Common myeloid progenitor, CD34-positive (primary cell): ENCODE measurements around the gene WDR4.
A peak's percentile ranks its signal among the peaks of the same experiment; 100 is the strongest.
"Not testable (repeated sequence)": the region's sequence is repeated elsewhere in the genome, so short reads cannot be mapped to it uniquely, and the experiment has no call there.

Experiments used
- CTCF ChIA-PET: fragments of 350-600 bp; sonication (Branson Sonifier 250); formaldehyde crosslinking; loops from one replicate; lab custom pipeline; 2021; ENCODE audit warnings: antibody characterized with exemption; lab: Charles Lee
- POLR2A ChIA-PET: fragments of 350-600 bp; sonication (Branson Sonifier 250); formaldehyde crosslinking; loops from one replicate; lab custom pipeline; 2021; ENCODE audit warnings: antibody characterized with exemption; lab: Charles Lee
- DNase-seq, 3 donors: peaks; one replicate each; pipeline versions ENCODE4 v3.0.0 to v3.0.0-alpha.2; 2013
- H3K27ac ChIP-seq, 2 experiments: 1 replicate in 1 of 2; 2 replicates in 1 of 2; pipeline ENCODE4 v1.7.0; 2013; ENCODE audit warnings: inconsistent platforms in 2 of 2, low read length in 2 of 2, mild to moderate bottlenecking in 2 of 2, low read depth in 1 of 2, moderate library complexity in 1 of 2; ENCODE audit not compliant: severe bottlenecking in 2 of 2, insufficient read depth in 1 of 2, poor library complexity in 1 of 2
- H3K27me3 ChIP-seq, 5 experiments: replicated peaks in 2 of 5; 1 replicate in 3 of 5; 2 replicates in 2 of 5; pipeline versions ENCODE4 v1.6.1 to v1.7.0; 2013; ENCODE audit warnings: low read length in 4 of 5, mild to moderate bottlenecking in 2 of 5, moderate library complexity in 2 of 5, inconsistent platforms in 1 of 5; ENCODE audit not compliant: insufficient read depth in 5 of 5, control insufficient read depth in 4 of 5
- H3K36me3 ChIP-seq, 4 experiments: 1 replicate in 2 of 4; 2 replicates in 2 of 4; pipeline versions ENCODE4 v1.6.1 to v1.7.0; 2013; ENCODE audit warnings: low read length in 3 of 4, control low read depth in 1 of 4, mild to moderate bottlenecking in 1 of 4; ENCODE audit not compliant: control insufficient read depth in 4 of 4, insufficient read depth in 4 of 4
- H3K4me1 ChIP-seq, 4 experiments: 1 replicate in 3 of 4; 2 replicates in 1 of 4; pipeline versions ENCODE4 v1.6.1 to v1.7.1; 2013; ENCODE audit warnings: low read length in 3 of 4, mild to moderate bottlenecking in 3 of 4, control low read depth in 1 of 4, inconsistent platforms in 1 of 4, moderate library complexity in 1 of 4; ENCODE audit not compliant: control insufficient read depth in 4 of 4, insufficient read depth in 4 of 4; ENCODE audit errors: control extremely low read depth in 1 of 4
- H3K4me3 ChIP-seq, 7 experiments: 1 replicate in 4 of 7; 2 replicates in 3 of 7; pipeline versions ENCODE4 v1.5.1 to v1.7.0; 2013; ENCODE audit warnings: mild to moderate bottlenecking in 7 of 7, low read length in 6 of 7, moderate library complexity in 6 of 7, inconsistent platforms in 2 of 7, low read depth in 2 of 7, control low read depth in 1 of 7; ENCODE audit not compliant: insufficient read depth in 4 of 7, control insufficient read depth in 1 of 7; ENCODE audit errors: extremely low read depth in 1 of 7
- H3K9me3 ChIP-seq, 5 experiments: 1 replicate in 4 of 5; 2 replicates in 1 of 5; pipeline versions ENCODE4 v1.6.1 to v1.7.1; 2013; ENCODE audit warnings: low read length in 4 of 5, mild to moderate bottlenecking in 2 of 5, inconsistent platforms in 1 of 5, low read depth in 1 of 5, moderate library complexity in 1 of 5; ENCODE audit not compliant: control insufficient read depth in 4 of 5, insufficient read depth in 2 of 5; ENCODE audit errors: control extremely low read depth in 1 of 5
- WGBS: methylation state at CpG from one replicate; pipeline ENCODE4 v1.1.5; 2013; ENCODE audit not compliant: insufficient coverage; 5-methylcytosine and 5-hydroxymethylcytosine counted together

The WDR4 gene

DNA sequence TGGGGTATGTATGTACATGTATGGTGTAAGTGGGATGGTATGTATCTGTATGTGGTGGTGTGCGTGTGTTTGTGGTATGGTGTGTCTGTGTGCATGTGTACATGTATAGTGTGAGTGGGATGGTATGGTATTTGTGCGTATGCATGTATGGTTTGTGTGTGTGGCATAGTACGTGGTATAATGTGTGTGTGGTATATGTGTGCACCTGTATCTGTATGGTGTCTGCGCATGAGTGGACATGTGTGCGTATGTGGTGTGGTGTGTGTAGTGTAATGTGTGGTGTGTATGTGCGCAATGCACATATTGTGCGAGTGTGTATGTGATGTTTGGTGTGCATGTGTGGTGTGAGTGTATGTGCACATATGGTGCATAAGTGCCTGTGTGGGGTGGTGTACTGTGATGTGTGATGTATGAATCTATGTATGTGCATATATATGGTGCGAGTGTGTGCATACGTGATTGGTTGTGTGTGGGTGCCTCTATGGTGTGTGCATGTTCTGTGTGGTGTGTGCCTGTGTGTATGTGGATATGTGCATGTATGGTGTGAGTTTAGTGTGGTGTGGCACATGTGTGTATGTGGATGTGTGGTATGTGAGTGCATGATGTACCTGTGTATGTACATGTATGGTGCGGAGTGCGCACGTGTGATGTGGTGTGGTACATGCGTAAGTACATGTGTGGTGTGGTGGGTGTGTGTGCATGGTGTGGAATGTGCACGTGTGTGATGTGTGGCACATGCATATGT, 38.8 kb downstream of the WDR4 start:
- Histone ChIP-seq H3K9me3 (no peaks in the 10 kb centered on the region), H3K4me3 (no peak overlapping the region), H3K4me1 (peaks cover 0 to 1% (median 0%) of the 10 kb centered on the region in 4 experiments), H3K36me3 (peaks cover 10 to 74% (median 50%) of the 10 kb centered on the region in 4 experiments), H3K27ac (no peak overlapping the region), H3K27me3 (no peaks in the 10 kb centered on the region)
- no peak for DNase-seq
- ChIA-PET POLR2A (interaction anchor here (0.6 kb wide), 1 partner anchor 286 kb away, joined by 3 read pairs; no protein-coding TSS in a partner anchor), CTCF (no interaction called here)
- WGBS = 99% methylated on average over 14 of the region's 14 CpGs

DNA sequence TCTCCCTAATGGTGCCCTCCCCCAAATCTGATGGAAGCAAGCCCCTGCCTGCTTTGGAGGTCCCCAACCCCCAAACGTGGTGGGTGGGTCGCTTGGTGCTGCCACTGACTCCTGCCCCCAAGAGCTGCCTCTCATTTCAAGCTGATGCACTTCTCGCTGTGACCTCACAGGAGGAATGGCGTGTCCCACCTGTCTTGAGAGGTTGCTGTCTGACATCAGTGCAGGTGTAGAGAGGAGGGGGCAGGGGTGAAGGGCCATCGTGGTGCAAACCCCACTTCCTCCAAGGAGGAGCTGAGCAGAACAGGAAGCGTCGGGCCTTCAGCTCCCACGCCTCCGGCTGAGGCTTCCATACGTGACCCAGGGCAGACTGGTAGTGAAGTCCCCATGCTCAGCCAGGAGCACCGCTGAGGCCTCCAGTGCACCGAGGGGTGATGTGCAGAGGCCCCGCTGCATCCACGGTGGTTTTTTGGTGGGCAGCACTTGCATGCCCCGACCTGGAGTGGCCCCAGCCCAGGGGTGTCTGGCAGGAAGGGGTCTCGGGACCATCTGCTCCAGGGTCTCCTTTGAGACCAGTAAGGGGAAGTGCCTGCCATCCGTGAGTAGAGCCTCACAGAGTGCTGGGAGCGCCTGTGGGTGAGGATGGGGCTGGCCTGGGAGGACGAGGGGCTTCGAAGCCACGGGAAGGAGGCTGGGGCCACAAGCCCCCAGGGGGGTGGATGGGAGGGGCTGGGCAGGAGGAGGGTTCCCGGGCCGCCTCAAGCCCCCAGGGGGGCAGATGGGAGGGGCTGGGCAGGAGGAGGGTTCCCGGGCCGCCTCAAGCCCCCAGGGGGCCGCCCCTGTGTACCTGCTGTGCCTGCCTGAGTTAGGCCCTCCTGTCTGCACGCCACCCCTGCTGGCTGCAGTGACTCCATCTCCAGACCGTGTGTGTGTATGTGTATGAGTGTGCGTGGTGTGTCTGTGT, 39.8 kb downstream of the WDR4 start:
- Histone ChIP-seq H3K9me3 (no peaks in the 10 kb centered on the region), H3K4me3 (no peak overlapping the region), H3K4me1 (peaks cover 0 to 1% (median 0%) of the 10 kb centered on the region in 4 experiments), H3K27ac (no peak overlapping the region), H3K36me3 (peaks cover 7 to 66% (median 40%) of the 10 kb centered on the region in 4 experiments), H3K27me3 (no peaks in the 10 kb centered on the region)
- CTCF ChIA-PET = no interaction called here
- WGBS = 85% methylated on average over 24 of the region's 29 CpGs
- POLR2A ChIA-PET = no interaction called here
- peak in 2 of 3 donors; percentile 23 to 32 for DNase-seq

DNA sequence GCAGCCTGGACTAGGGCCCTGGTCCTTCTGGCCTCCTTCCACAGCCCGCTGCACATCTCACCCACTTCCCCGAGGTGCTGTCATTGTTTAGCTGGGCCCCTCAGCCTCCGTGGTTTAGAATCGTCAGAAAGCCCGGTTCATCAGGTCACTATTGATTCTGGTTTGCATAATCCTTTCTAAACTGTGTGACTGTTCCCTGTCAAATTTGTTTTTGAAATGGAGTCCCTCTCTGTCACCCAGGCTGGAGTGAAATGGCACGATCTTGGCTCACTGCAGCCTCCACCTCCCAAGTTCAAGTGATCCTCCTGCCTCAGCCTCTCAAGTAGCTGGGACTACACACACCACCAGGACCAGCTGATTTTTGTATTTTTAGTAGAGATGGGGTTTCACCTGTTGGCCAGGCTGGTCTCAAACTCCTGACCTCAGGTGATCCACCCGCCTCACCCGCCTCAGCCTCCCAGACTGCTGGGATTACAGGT, 41.1 kb downstream of the WDR4 start:
- POLR2A ChIA-PET, H3K27ac ChIP-seq, CTCF ChIA-PET, H3K4me1 ChIP-seq, H3K27me3 ChIP-seq, DNase-seq, H3K4me3 ChIP-seq, H3K9me3 ChIP-seq: not testable (repeated sequence)
- peaks cover 7 to 57% (median 36%) of the 10 kb centered on the region in 4 experiments for H3K36me3 ChIP-seq
- 98% methylated on average over 8 of the region's 8 CpGs for WGBS

DNA sequence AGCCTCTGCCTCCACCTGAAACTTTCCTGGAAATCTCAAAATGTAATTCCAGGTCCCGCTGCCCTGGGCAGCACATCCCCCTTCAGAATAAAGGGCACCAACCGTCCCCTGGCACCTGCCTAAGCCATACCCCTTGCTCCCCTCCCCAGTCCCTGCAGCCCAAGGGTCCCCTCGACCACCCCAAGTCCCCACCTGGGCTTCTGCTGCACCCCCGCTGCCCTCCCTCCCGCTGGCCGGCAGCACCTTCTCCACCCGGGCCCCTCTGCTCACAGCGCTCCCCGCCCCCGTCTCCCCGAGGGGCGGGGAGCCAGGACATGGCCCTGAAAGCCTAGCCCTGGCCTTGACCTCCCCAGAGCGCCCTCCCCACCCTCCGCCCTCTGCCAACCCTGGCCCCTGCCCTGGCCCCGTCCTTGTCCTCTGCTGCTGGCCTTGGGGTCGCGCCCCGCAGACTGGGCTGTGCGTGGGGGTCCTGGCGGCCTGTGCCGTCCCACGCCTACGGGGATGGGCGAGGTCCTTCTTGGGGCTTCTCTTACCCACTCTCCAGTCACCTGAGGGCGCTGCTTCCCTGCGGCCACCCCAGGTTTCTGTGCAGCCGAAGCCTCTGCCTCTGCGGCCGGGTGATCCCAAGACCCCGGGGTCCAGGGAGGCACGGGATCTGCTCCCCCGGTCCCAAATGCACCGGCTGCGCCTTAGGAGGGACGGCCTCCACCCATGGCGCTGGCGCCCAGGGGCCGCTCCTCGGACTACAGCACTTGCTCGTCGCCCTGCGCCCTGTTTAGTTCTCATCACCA, 41.7 kb downstream of the WDR4 start:
- Histone ChIP-seq H3K27me3 (peaks cover 0 to 3% (median 0%) of the 10 kb centered on the region in 5 experiments), H3K4me1 (peaks cover 1 to 10% (median 8%) of the 10 kb centered on the region in 4 experiments), H3K27ac (no peak overlapping the region), H3K4me3 (no peak overlapping the region), H3K36me3 (peaks cover 7 to 52% (median 32%) of the 10 kb centered on the region in 4 experiments), H3K9me3 (no peaks in the 10 kb centered on the region)
- no peak for DNase-seq
- ChIA-PET POLR2A (no interaction called here), CTCF (no interaction called here)
- WGBS = 93% methylated on average over 37 of the region's 42 CpGs

DNA sequence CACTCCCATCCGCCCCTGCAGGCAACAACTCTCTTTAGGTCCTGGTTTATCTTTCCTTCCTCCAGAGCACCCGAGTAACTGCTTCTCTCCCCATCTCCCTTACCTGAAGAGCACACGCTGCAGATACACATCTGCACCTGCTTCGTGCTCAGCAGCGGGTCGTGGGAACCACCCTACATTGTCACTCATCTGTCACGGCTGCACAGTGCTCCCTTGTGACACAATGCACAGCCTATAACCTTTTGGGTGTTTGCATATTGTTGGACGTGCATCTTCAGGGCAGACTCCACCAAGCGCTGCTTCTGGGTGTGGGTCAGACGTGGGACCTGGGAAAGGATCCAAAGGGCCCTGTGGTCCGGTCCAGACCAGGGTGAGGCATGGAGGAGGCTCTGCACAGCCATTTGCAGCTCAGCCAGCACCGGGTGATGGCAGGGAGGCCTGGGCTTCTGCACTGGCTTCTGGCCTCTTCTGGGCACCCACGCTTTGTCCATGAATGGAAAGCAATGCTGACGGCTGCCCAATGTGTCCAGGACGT, 42.5 kb downstream of the WDR4 start:
- peaks cover 0 to 4% (median 2%) of the 10 kb centered on the region in 5 experiments for H3K27me3 ChIP-seq
- no peak for DNase-seq
- peaks cover 1 to 14% (median 11%) of the 10 kb centered on the region in 4 experiments for H3K4me1 ChIP-seq
- 75% methylated on average over 13 of the region's 15 CpGs for WGBS
- no peak overlapping the region for H3K4me3 ChIP-seq
- no peak overlapping the region for H3K27ac ChIP-seq
- POLR2A ChIA-PET = no interaction called here
- CTCF ChIA-PET = no interaction called here
- H3K9me3 ChIP-seq = no peaks in the 10 kb centered on the region
- H3K36me3 ChIP-seq = peaks cover 7 to 44% (median 27%) of the 10 kb centered on the region in 4 experiments

DNA sequence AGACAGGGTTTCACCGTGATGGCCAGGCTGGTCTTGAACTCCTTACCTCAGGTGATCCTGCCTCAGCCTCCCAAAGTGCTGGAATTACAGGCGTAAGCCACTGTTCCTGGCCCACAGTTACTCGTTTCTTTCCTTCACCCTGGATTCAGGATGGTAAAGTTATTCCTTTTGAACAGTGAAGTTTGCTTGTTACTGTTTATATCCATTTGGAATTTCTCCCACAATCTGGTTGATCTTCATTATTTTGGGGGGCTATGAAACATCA, 43.0 kb downstream of the WDR4 start:
- 100% methylated on average over 2 of the region's 3 CpGs for WGBS
- no peak overlapping the region for H3K4me3 ChIP-seq
- H3K9me3 ChIP-seq = no peaks in the 10 kb centered on the region
- ChIA-PET CTCF (interaction anchor here (0.9 kb wide), 1 partner anchor 9 kb away, joined by 3 read pairs; no protein-coding TSS in a partner anchor), POLR2A (no interaction called here)
- peaks cover 1 to 15% (median 11%) of the 10 kb centered on the region in 4 experiments for H3K4me1 ChIP-seq
- no peak for DNase-seq
- no peak overlapping the region for H3K27ac ChIP-seq
- H3K27me3 ChIP-seq = peaks cover 0 to 4% (median 4%) of the 10 kb centered on the region in 5 experiments
- H3K36me3 ChIP-seq = peaks cover 7 to 39% (median 24%) of the 10 kb centered on the region in 4 experiments
